Measurements from ENCODE around the gene TNS1. TPM values are rescaled to one million over a fixed set of nuclear protein-coding genes. Genes with fewer than 3 reads are reported as not detected.
A peak's percentile ranks its signal among the peaks of the same experiment; 100 is the strongest.

The TNS1 gene
- total RNA-seq, 1 experiment from 2014 or later: 4.5 TPM

DNA sequence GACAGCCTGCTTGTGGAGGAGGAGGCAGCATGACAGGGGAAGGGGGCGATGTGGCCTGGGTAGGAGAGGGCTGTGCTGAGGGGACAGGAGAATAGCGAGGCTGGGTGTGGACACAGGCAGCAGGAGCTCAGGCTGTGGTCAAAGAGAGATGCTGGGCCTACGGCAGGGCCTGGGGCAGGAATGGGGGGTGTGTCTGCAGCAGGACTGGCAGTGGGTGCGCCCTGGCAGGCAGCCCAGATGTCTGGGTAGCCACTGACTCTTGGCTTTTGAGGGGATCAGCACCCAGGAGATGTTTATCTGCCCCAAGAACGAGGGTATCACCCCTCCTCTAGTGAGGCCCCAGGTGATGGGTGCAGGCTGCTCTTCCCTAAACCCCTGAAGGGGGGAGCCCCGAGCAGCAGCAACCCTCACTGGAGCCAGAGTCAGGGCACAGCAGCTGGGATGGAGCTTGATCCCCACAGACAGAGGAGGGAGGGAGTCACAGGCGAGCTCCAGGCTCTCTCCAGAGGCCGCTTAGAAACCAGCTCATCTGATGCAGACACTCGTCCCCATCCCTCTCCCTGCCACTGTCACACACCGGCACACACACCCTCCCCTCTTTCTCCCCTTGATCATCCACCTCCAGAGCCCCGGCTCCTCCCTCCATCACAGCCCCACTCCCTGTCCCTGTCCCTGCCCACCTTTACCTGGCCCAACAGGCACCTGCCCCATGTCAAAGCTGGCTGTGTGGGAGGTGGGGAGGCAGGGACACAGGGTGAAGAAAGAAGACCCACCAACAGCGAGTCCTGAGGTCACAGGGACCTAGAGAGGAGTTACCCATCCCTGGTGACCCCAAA lies 29.8 kb upstream of the TNS1 start:
- Mint-ChIP-seq H3K4me3 (no peak overlapping the region), H3K4me1 (peaks cover 2% of the 10 kb centered on the region; the same call in 1 of the 2 replicates), H3K27ac (no peak overlapping the region), H3K9me3 (no peaks in the 10 kb centered on the region), H3K36me3 (no peaks in the 10 kb centered on the region), H3K27me3 (ENCODE audit: low read depth) (peaks cover 32% of the 10 kb centered on the region)
- ChIA-PET CTCF (interaction anchor here (0.6 to 4.3 kb wide), 17 partner anchors 10 to 247 kb away, joined by 3 to 65 read pairs (median 5); partner anchors contain the start of gene RUFY4), POLR2A (interaction anchor here (1.3 kb wide), 1 partner anchor 21 kb away, joined by 5 read pairs; no protein-coding TSS in a partner anchor)
- ATAC-seq (no peak), DNase-seq (ENCODE audit: low spot score) (no peak)
- TF ChIP-seq RORB (CRISPR knock-in tag; IDR thresholded peaks at IDR 0.05): no peak
- TF ChIP-seq NR3C1 (CRISPR knock-in tag; conservative IDR thresholded peaks at IDR 0.05; ENCODE audit: low read depth): 0 out of 2 replicates have a peak, but pooled peaks have one; percentile 30

DNA sequence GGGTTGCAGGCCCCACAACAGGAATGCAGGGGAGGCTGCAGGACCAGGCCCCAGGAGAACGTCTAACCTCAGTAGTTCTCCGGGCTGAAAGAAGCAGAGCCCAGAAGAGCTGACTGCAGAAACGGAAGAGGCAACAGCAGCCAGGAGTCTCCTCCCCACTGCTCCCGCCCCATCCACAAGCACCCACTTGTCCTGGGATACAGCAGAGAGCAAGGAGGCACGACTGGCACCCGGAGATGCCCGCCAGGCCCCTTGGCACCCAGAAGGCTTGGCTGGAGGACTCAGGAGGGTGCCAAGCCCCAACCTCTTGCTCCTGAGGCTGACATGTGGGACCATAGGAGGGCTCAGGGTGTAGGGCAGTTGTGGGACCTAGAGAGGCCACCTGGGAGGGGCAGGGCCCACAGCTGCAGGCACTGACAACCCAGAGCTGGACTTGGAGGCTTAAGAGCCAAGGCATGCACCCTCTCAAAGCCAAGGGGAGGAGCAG lies 29.0 kb upstream of the TNS1 start:
- H3K27me3 Mint-ChIP-seq (ENCODE audit: low read depth): peaks cover 32% of the 10 kb centered on the region
- POLR2A ChIA-PET: interaction anchor here (1.3 kb wide), 1 partner anchor 20 kb away, joined by 5 read pairs; no protein-coding TSS in a partner anchor
- ATAC-seq (no peak), DNase-seq (ENCODE audit: low spot score) (no peak)
- H3K4me1 Mint-ChIP-seq: peaks cover 2% of the 10 kb centered on the region; the same call in 1 of the 2 replicates
- H3K27ac Mint-ChIP-seq: no peak overlapping the region
- no peaks in the 10 kb centered on the region for H3K36me3 Mint-ChIP-seq
- CTCF ChIA-PET: interaction anchor here (0.6 to 4.3 kb wide), 3 partner anchors 10 to 246 kb away, joined by 3 to 65 read pairs (median 38); no protein-coding TSS in a partner anchor
- H3K9me3 Mint-ChIP-seq: no peaks in the 10 kb centered on the region
- H3K4me3 Mint-ChIP-seq: no peak overlapping the region
- TF ChIP-seq MYBL2 (CRISPR knock-in tag; IDR thresholded peaks at IDR 0.05) (no peak), ZNF121 (CRISPR knock-in tag; IDR thresholded peaks at IDR 0.05) (no peak), FOXJ3 (CRISPR knock-in tag; IDR thresholded peaks at IDR 0.05; ENCODE audit: borderline replicate concordance) (no peak), ZBTB21 (CRISPR knock-in tag; IDR thresholded peaks at IDR 0.05; ENCODE audit: borderline replicate concordance) (no peak), ZNF396 (CRISPR knock-in tag; IDR thresholded peaks at IDR 0.05; ENCODE audit: borderline replicate concordance) (no peak), HMGA2 (CRISPR knock-in tag; IDR thresholded peaks at IDR 0.05) (no peak), JUN (CRISPR knock-in tag; IDR thresholded peaks at IDR 0.05) (no peak), ETV6 (CRISPR knock-in tag; IDR thresholded peaks at IDR 0.05) (no peak), GABPB1 (CRISPR knock-in tag; IDR thresholded peaks at IDR 0.05) (no peak)
- TF ChIP-seq, protein P1, sequence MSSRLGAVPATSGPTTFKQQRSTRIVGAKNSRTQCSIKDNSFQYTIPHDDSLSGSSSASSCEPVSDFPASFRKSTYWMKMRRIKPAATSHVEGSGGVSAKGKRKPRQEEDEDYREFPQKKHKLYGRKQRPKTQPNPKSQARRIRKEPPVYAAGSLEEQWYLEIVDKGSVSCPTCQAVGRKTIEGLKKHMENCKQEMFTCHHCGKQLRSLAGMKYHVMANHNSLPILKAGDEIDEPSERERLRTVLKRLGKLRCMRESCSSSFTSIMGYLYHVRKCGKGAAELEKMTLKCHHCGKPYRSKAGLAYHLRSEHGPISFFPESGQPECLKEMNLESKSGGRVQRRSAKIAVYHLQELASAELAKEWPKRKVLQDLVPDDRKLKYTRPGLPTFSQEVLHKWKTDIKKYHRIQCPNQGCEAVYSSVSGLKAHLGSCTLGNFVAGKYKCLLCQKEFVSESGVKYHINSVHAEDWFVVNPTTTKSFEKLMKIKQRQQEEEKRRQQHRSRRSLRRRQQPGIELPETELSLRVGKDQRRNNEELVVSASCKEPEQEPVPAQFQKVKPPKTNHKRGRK (CRISPR knock-in tag; IDR thresholded peaks at IDR 0.05; ENCODE audit: borderline replicate concordance): no peak
- TF ChIP-seq, protein P2, sequence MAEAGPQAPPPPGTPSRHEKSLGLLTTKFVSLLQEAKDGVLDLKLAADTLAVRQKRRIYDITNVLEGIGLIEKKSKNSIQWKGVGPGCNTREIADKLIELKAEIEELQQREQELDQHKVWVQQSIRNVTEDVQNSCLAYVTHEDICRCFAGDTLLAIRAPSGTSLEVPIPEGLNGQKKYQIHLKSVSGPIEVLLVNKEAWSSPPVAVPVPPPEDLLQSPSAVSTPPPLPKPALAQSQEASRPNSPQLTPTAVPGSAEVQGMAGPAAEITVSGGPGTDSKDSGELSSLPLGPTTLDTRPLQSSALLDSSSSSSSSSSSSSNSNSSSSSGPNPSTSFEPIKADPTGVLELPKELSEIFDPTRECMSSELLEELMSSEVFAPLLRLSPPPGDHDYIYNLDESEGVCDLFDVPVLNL (CRISPR knock-in tag; IDR thresholded peaks at IDR 0.05; ENCODE audit: borderline replicate concordance, low read depth): no peak
- TF ChIP-seq, protein P3, sequence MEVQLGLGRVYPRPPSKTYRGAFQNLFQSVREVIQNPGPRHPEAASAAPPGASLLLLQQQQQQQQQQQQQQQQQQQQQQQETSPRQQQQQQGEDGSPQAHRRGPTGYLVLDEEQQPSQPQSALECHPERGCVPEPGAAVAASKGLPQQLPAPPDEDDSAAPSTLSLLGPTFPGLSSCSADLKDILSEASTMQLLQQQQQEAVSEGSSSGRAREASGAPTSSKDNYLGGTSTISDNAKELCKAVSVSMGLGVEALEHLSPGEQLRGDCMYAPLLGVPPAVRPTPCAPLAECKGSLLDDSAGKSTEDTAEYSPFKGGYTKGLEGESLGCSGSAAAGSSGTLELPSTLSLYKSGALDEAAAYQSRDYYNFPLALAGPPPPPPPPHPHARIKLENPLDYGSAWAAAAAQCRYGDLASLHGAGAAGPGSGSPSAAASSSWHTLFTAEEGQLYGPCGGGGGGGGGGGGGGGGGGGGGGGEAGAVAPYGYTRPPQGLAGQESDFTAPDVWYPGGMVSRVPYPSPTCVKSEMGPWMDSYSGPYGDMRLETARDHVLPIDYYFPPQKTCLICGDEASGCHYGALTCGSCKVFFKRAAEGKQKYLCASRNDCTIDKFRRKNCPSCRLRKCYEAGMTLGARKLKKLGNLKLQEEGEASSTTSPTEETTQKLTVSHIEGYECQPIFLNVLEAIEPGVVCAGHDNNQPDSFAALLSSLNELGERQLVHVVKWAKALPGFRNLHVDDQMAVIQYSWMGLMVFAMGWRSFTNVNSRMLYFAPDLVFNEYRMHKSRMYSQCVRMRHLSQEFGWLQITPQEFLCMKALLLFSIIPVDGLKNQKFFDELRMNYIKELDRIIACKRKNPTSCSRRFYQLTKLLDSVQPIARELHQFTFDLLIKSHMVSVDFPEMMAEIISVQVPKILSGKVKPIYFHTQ (CRISPR knock-in tag; IDR thresholded peaks at IDR 0.05): no peak
- TF ChIP-seq, protein P4, sequence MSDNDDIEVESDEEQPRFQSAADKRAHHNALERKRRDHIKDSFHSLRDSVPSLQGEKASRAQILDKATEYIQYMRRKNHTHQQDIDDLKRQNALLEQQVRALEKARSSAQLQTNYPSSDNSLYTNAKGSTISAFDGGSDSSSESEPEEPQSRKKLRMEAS (CRISPR knock-in tag; IDR thresholded peaks at IDR 0.05): no peak

DNA sequence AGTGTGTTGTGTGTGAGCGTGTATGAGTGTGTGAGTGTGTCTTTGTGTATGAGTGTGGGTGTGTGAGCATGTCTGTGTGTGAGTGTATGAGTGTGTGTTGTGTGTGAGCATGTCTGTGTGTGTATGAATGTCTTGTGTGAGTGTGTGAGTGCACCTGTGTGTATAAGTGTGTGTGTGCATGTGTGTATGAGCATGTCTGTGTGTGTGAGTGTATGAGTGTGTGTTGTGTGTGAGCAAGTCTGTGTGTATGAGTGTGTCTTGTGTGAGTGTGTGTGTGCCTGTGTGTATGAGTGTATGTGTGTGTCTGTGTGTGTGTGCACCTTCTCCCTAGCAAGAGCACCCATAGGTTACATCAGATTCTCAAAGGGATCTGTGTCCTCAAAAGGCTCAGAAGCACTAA lies 28.5 kb upstream of the TNS1 start:
- no peak for ATAC-seq
- Mint-ChIP-seq H3K36me3 (no peaks in the 10 kb centered on the region), H3K9me3 (no peaks in the 10 kb centered on the region), H3K4me1 (peaks cover 4% of the 10 kb centered on the region), H3K27ac (no peak overlapping the region), H3K4me3 (no peak overlapping the region), H3K27me3 (ENCODE audit: low read depth) (peaks cover 30% of the 10 kb centered on the region)
- ChIA-PET CTCF (interaction anchor here (4.3 kb wide), 1 partner anchor 36 kb away, joined by 65 read pairs; no protein-coding TSS in a partner anchor), POLR2A (no interaction called here)
- DNase-seq (ENCODE audit: low spot score): no peak
- TF ChIP-seq, protein P5, sequence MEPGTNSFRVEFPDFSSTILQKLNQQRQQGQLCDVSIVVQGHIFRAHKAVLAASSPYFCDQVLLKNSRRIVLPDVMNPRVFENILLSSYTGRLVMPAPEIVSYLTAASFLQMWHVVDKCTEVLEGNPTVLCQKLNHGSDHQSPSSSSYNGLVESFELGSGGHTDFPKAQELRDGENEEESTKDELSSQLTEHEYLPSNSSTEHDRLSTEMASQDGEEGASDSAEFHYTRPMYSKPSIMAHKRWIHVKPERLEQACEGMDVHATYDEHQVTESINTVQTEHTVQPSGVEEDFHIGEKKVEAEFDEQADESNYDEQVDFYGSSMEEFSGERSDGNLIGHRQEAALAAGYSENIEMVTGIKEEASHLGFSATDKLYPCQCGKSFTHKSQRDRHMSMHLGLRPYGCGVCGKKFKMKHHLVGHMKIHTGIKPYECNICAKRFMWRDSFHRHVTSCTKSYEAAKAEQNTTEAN (CRISPR knock-in tag; IDR thresholded peaks at IDR 0.05): peak; percentile 91; the same call in 1 of the 2 replicates
- TF ChIP-seq ZNF423 (CRISPR knock-in tag; IDR thresholded peaks at IDR 0.05): no peak

All from WTC11 (cell line).